ENCODE results near the gene POU2AF1.
"Not testable (repeated sequence)": the region's sequence is repeated elsewhere in the genome, so short reads cannot be mapped to it uniquely, and the experiment has no call there.

Gene POU2AF1

GRCh38 chr11:111408789-111409727, 30.0 kb upstream of the POU2AF1 start:
- no peak for DNase-seq

- no peak for DNase-seq
Measured at GRCh38 chr11:111407652-111408051, 28.6 kb upstream of the POU2AF1 start.

DNA sequence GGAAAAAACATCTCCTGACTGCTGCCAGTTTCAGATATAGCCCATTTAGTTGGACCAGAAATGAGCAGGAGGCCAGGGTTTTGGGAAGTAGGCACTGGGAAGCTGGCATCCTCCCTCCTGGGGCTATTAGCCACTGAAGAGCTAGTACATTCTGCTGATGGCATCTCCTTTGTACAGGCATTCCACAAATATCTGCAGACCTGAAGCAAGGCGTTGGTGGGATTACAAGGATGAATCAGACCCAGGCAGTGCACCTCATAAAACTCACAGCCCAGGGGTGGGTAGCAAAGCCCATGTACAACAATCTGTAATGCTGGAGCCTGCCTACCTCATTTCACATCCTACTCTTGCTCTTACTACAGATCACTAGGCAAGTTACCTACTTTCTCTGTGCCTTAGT, 27.5 kb upstream of the POU2AF1 start:
- DNase-seq = no peak

- DNase-seq = no peak
Measured at GRCh38 chr11:111406091-111406490, 27.0 kb upstream of the POU2AF1 start.

- no peak for DNase-seq
Measured at GRCh38 chr11:111405551-111405950, 26.5 kb upstream of the POU2AF1 start.

DNA sequence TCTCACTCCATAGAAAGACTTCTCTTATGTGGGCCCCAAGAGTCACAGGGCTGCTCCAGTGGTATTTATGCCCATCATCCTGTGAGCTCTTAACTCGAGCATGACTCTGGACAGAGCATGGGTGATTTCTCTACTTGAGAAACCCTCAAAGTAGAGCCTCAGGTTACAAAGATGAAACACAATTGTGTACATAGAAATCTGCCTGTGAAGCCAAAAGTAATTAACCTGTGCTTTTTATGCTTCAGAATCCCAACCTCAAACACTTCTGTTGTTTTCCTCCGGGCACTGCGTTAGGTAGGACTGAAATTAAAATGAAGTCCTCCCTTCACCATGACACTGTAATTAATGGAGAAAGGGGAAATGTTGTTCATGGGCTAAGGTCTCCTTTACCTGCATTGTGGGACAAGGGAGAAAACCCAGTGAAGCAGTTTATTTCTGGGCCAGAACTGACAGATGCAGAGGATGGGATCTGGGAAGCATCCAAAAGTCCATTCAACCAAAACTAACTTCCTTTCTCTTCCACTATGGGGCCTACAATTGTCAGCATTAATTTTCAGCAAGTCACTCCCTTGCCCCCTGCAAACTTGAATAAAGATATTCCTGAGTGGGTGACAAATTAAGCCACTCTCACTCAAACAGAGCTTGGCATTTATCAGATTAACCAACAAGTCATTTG, 24.1 kb upstream of the POU2AF1 start:
- DNase-seq = peak; percentile 51

DNA sequence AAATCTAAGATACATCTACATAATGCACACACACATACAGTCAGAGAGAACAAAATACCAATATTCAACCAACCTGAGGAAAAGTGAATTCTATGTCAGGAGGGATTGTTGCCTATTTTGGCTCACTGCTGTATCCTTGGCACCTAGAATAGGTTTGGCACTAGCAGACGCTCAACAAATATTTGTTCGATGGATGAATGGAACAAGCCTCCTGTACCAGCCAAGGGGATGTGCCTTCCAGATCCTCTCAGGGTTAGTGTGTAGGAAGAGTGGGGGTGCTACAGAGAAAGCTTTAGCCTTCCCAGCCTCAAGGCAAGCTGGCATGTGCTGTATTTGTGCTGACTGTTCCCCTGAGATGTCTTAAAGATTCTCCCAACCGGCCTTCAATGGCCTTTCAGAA, 23.3 kb upstream of the POU2AF1 start:
- no peak for DNase-seq

DNA sequence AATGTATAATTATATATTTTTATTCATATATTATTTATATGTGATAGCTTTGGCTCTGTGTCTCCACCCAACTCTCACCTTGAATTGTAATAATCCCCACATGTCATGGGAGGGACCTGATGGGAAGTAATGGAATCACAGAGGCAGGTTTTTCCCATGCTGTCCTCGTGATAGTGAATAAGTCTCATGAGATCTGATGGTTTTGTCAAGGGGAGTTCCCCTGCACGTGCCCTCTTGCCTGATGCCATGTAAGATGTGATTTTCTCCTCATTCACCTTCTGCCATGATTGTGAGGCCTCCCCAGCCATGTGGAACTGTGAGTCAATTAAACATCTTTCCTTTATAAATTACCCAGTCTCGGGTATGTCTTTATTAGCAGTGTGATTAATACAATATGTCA, 22.9 kb upstream of the POU2AF1 start:
- not testable (repeated sequence) for DNase-seq

DNA sequence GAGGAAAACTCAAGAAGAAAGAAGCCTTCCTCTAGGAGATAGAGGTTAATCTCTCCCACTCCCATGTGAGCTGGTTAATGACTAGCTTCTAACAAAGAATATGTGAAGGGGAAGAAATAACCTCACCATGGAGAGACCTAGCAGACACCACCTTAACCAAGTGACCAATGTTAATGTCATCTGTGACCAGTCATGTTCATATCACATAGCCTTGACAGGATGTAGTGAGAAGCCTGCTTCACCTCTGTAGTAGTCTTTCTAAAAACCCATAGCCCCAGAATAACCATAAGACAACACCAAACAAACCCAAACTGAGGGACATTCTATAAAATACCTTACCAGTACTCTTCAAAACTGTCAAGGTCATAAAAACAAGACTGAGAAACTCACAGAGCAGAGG, 21.5 kb upstream of the POU2AF1 start:
- no peak for DNase-seq

DNA sequence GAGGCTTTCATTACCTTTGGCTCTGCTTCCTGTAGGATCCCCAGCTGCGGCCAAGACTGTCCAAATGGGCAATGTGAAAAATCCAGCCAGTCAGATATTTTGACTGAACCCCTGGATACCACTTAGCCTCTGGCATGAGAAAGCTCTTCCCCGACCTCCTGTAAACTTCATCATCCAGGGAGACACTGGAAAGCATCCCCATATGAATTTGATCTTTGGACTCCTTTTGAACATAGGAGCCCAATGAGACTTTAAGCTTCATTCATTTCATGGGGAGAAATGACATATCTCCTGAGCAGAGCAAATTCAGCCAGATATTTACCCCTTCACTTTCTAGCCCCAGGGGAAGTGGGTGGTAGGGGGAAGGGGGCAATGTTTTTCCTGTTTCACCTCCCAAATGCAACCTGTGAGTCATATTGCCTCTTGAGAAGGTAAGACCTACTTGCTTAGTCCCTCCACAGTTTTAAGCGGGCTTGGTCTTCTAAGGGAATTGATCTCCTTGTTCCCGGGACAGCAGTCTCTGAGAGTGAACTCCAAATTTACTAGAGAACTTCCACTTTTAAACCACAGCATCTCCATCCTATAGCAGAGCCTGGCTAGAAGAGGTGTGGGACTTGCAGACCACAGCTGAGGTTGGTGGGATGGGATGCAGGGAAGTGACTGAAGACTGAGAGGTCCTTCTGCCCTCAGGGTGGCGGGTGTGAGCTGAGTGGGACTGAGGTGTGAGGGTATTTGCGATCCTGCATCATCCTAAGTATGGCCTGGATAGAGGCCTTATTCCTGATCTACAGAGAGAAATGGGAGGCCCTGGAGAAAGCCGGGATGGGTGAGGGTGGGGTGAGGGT, 20.3 kb upstream of the POU2AF1 start:
- no peak for DNase-seq

DNA sequence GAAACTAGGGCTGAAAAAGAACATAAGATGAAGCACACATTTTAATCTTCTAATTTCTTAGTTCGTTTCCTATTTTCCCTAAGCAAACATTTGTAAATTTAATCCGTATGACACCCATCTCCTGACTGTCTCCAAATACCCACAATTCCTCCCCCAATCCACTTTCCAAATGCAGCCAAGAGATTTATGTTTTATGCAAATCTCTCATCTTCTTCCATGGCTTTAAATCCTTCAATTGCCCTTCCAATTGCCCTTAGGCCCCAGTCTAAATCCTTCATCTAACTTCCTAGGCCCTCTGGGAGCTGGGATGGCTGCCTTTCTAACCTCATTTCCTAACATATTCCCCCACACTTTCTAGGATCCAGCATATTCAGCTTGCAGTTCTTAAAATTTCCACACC, 18.0 kb upstream of the POU2AF1 start:
- DNase-seq = no peak

DNA sequence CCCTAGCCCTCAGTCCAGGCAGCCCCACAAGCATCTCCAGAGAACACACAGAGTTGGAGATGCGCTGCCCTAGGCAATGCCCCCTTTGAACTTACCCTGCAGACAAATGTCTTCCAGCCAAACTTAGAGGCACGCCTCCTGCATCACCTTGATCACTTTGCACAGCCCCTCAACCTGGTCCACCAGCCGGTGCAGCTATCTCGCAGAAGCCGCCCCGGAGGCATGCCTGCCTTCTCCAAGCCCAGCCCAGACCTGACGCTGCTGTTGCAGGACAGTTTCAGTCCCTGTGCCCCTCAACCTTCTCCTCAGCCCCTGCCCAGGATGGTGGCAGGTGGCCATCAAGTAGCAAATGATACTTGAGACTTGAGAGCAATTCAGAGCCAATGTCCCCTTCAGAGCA, 16.7 kb upstream of the POU2AF1 start:
- no peak for DNase-seq

DNA sequence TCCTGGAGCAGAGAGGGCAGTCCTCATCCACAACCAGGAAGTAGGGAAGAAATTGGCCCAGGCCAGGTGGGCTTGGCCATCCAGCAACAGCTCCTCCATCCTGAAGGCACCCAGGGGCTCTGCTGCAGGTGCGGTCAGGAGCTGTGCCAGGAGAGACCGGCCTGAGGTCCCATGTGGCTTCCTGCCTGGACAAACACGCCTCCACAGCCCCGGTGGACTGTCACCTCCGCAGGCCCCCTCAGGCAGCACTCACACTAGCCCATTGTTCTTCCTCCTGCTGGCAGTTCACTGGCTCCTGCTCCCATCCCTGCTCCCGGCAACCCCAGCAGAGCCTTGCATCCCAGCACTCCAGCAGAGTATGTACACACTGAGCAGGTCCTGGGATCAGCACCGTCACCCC, 16.0 kb upstream of the POU2AF1 start:
- no peak for DNase-seq

GRCh38 chr11:111394147-111394546, 15.1 kb upstream of the POU2AF1 start:
- not testable (repeated sequence) for DNase-seq

DNA sequence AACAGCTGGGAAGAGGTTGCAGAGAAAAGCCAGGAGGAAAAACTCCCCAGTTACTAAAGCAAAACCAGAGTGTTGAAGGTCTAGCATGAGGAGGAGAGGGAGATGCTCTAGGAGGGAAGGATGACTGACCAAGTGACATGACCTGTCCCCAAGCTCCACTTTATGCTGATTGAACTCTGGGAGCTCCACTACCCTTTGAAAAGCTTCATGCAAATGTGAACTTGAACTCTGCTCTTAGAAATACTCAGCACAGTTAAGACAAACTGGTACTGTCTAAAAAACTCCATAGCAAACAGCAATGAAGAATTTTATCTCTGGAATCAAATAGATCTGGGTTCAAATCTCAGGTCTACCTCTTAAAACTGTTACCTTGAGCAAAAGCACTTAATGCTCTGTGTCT, 14.5 kb upstream of the POU2AF1 start:
- DNase-seq = no peak

DNA sequence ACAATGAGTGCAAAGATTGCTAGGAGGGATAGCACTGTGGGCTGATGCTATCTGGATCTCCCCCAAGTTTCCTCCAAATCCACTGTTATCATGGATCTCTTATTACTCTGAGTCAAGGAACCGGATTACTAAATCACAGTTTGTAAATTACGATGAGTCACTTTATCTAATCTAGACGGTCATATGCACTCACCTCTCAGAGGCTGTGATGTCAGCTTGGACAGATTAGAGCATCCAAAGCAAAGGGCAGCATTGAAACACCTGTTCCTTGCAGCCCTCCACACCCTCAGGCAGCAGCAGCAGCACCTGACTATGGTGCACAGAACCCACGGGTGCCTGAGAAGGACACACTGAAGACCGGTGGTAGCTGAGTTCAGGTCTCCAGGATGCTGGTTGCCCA, 14.0 kb upstream of the POU2AF1 start:
- no peak for DNase-seq

DNA sequence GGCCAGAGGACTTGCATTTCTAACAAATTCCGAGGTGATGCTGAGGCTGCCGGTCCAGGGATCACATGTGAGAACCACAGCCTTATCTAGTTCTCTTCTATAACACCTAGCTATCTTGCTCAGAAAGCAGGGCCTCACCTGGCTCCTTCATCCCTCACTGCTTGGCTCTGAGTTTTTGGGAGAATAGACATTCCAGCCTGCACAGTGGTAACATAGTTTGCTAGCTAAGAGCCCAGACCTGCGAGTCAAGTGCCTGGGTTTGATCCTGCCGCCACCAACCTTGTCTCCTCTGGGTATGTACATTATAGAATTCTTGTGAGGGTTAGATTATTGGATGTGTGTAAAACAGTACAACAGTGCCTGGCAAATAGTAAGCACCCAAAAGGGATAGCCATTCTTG, 13.5 kb upstream of the POU2AF1 start:
- no peak for DNase-seq

DNA sequence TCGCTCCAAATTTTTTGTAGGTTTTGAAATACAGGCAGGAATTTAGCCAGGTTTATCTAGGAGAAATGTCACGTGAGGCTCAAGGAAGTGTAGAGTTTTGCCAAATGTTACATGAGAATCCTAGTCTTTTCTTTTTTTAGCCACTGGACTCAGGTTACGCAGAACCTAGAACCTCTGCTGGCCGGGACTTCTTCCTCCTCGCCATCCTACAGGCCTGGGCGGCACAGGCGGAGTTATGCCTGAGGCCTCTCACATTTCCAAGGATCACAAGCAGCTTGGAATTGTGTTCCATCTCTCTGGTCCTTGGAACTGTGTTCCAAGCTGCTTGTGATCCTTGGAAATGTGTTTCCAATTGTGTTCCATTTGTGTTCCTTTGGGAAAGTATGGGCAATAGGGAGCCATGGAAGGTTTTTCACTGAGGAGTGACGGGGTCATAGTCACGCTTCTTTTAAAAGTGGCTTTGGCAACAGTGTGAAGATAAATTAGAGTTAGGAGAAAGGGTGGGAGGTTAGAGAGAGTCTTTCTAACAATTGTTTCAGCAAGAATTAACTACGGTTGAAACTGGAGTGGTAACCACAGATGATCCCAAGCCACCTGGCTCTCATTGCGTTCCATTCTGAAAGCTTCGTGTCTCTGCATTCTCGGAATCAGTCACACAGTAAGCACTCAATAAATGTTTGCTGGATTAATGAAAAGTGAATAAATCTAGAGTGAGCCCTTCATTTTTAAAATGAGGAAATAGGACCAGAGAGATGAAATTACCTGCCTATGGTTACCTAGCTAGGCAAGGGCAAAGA, 12.5 kb upstream of the POU2AF1 start:
- DNase-seq = no peak

- DNase-seq = no peak
Measured at GRCh38 chr11:111388842-111389241, 9.8 kb upstream of the POU2AF1 start.

- DNase-seq = no peak
Measured at GRCh38 chr11:111388420-111388819, 9.3 kb upstream of the POU2AF1 start.

GRCh38 chr11:111387363-111387762, 8.3 kb upstream of the POU2AF1 start:
- no peak for DNase-seq

- DNase-seq = no peak
Measured at GRCh38 chr11:111386611-111387150, 7.6 kb upstream of the POU2AF1 start.
